Myocyte (in vitro differentiated cells): Measurements from ENCODE around the gene PKN3. TPM values are rescaled to one million over a fixed set of nuclear protein-coding genes. Genes with fewer than 3 reads are reported as not detected.

Source experiments
- DNase-seq: peaks from one replicate; pipeline ENCODE4 v3.0.0-alpha.2; 2012; ENCODE audit warnings: low read depth
- total RNA-seq: library from RNA; depleted of rRNA; stranded (reverse); fragments of >200 nt; gene quantifications from 2 replicates; pipeline ENCODE4 v1.2.3, GENCODE V29; 2014

The PKN3 gene
- total RNA-seq, 1 donor from 2014 or later, result 2.0 TPM

GRCh38 chr9:128715436-128715750, 13.1 kb downstream of the PKN3 start:
- no peak for DNase-seq

DNA sequence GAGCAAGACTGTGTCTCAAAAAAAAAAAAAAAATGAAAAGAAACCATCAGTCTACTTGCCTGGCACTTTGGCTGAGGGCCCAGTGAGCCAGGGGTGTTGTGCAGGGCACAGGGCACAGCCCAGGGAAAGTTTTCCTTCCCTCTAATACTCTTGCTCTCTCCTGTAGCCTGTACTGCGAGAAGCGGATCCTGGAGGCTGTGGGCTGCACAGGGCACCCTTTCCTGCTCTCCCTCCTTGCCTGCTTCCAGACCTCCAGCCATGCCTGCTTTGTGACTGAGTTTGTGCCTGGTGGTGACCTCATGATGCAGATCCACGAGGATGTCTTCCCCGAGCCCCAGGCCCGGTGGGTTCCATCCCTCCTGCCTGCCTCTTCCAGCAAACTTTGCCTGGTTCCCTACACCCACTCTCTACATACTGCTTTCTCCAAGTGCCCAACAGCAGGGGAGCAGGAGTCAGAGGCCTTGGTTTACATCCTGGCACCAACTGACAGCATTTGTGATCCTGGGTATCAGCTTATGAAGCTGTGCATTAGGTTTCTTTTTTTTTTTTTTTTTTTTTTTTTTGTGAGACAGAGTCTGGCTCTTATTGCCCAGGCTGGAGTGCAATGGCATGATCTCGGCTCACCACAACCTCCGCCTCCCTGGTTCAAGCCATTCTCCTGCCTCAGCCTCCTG, 14.4 kb downstream of the PKN3 start:
- DNase-seq, result no peak

DNA sequence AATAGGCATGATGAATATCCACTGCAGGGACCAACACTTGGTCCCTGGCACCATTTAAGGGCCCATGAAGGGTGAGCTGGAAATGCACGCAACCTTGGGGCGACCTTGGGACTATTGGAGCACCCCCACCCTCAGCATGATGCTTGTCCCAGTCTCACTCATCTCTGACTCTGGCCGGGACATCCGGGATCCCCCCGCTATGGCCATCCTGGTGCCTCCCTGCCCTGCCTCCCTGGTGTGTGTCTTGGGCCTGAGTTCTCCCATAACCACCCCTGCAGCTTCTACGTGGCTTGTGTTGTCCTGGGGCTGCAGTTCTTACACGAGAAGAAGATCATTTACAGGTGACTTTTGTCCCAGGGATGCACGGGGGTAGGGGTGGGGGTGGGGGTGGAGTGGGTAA, 15.7 kb downstream of the PKN3 start:
- DNase-seq, result no peak

DNA sequence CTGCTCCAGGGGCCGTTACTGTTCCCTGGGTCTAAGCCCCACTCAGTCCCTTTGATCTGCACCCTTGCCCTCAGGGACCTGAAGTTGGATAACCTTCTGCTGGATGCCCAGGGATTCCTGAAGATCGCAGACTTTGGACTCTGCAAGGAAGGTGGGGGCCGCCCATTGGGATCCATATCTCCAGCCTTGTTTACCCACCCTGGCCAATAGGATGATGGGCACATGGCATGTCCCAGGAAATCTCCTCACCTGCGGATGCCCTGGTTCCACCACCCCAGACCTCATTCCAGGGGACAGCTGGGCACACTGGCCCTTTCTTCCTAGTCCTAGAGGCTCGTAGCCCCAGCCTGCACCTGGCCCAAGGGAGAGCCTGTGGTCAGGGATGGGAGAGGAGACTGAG, 16.2 kb downstream of the PKN3 start:
- no peak for DNase-seq

DNA sequence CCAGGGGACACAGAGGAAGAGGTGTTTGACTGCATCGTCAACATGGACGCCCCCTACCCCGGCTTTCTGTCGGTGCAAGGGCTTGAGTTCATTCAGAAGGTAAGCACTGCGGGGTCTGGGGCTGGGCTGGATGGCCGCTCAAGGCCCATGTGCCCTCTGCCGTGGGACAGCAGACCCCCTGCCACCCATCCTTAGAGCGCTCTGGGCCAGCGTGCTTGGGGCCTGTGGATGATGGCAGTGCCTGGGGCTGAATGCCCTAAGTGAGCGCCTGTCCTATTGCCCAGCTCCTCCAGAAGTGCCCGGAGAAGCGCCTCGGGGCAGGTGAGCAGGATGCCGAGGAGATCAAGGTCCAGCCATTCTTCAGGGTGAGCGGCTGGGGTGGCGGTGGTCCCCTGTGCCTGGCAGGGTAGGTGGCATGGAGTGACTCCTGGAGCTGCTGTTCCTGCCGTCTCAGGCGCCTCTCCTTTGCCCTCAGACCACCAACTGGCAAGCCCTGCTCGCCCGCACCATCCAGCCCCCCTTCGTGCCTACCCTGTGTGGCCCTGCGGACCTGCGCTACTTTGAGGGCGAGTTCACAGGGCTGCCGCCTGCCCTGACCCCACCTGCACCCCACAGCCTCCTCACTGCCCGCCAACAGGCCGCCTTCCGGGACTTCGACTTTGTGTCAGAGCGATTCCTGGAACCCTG, 17.8 kb downstream of the PKN3 start:
- DNase-seq, result no peak

- no peak for DNase-seq
Measured at GRCh38 chr9:128720841-128721486, 18.7 kb downstream of the PKN3 start.

- no peak for DNase-seq
Measured at GRCh38 chr9:128721487-128722010, 19.2 kb downstream of the PKN3 start.

GRCh38 chr9:128722380-128723351, 20.4 kb downstream of the PKN3 start:
- no peak for DNase-seq

DNA sequence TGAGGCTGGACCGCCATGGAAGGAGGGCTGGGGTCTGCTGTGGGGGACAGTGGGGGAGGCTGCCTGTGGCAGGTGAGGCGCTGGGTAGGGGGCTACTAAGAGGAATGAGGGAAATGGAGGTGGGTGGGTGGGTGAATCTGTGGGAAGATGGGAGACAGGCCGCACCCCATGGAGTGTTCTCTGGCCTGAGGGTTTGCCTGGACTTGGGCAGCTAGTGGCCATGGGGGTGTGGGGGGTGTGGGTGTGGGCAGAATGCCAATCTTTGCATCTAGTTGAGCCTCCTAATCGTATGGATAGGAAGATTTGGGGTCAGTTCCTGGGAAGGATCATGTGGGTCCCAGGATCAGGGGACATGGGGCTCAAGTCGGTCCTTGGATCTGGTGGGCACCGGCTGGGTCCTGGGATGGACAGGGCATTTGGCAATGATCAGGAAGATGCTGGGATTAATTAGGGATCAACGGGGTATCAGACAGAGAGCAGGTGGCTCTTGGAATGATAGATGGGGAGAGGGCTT, 21.1 kb downstream of the PKN3 start:
- DNase-seq, result no peak

DNA sequence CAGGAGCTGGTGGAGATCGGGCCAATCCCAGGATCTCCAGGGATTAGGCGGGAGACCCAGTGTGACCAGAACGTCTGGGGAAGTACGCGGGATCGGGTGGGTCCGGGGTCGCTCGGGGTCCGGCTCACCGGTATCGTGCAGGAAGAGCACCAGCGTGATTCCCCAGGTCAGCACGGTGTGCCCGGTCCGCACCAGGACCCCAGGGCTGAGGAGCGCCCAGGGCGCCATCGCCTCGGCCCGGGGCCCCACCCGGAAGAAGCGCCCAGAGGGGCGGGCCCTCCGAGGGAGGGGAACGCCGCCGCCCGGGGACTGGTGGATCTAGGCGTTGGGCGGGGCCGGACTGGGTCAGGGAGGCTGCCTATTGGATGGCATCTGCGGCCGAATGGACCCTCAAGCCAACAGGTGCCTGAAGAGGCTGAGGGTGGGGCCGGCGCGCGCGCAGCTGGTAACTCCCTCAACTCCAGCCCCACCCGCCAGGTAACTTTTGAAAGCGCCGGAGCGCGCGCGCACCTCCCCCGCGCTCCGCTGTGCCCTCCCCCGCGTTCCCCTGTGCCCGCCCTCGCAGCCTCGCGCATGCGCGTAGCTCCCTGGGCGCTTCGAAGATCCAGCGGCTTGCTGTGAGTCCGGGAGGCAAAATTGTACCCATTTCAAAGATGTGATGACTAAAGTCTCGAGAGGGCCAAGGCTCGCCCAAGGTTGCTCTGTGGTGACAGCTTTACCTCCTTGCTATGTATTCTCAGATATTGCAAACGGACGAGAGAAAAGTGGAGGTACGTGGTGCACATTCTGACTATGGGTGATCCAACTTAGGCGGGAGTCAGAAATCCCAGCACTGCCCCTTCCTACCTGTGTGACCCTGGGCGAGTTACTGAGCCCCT, 21.8 kb downstream of the PKN3 start, which contains the start of gene ZDHHC12:
ZDHHC12 (minus strand) TSS at position 262 of the 878 bp plus-strand sequence; CDS start at position 228, 34 bp downstream.
- peak; percentile 92 for DNase-seq

GRCh38 chr9:128724744-128725211, 22.5 kb downstream of the PKN3 start:
- DNase-seq, result peak; percentile 33

GRCh38 chr9:128727640-128728248, 25.4 kb downstream of the PKN3 start:
- DNase-seq, result no peak

DNA sequence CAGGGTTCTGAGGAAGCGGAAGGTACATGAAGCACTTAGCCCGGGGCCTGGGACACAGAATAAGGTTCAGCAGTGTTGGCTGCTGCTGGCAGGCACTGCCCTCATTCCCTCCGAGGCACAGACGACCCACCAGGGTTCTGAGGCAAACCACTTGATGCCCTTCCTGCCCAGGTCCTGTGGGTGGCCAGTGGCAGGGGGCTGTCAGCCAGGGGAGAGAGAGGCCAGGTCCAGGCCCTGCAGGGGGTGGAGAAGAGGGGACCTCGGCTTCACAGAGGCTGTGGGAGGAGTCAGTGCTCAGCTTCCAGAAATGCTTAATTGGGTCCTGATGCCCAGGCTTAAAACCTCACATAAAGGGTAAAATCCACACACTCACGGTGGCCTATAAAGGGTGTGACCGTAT, 26.0 kb downstream of the PKN3 start:
- no peak for DNase-seq

- DNase-seq, result no peak
Measured at GRCh38 chr9:128729302-128729701, 27.0 kb downstream of the PKN3 start.

GRCh38 chr9:128729766-128730517, 27.6 kb downstream of the PKN3 start:
- no peak for DNase-seq

DNA sequence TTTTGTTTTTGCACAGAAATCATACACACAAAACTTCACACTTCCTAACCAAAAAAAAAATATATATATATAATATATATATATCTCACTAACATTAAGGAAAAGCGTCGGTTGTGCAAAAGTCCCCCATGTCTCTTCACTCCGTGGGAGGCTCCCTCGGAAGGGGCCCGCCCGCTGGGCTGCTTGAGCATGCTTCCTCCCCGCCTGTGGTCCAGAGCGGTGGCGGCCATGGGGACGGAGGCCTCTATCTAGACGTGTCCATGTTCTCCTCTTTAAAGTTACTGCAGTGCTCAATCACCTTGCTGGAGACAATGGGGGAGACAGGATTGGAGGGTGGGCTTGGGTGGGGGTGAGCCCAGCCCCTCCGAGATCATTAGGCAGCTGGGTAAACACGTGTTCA, 28.8 kb downstream of the PKN3 start:
- no peak for DNase-seq

GRCh38 chr9:128731691-128732090, 29.4 kb downstream of the PKN3 start:
- no peak for DNase-seq

DNA sequence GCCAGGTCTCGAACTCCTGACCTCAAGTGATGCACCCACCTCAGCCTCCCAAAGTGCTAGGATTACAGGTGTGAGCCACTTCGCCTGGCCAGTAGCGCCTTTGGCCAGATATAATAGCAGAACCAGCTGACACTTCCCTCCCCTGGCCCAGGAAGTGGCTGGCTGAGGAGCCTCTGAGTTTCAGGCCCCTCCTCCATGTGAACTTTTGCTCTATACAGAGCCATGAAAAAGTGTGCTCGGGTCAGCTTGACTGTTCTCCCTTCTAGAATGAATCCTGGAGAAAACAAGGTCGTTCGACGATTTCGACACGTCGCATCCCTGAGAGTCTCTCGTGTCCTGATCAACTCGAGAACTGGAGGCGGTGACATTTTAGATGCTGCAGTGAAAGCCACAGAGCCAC, 30.3 kb downstream of the PKN3 start:
- DNase-seq, result no peak

GRCh38 chr9:128733256-128733655, 31.0 kb downstream of the PKN3 start:
- DNase-seq, result peak; percentile 83
